ENCODE data around the gene SCYGR5.
"Not testable (repeated sequence)": the region's sequence is repeated elsewhere in the genome, so short reads cannot be mapped to it uniquely, and the experiment has no call there.

SCYGR5 gene

DNA sequence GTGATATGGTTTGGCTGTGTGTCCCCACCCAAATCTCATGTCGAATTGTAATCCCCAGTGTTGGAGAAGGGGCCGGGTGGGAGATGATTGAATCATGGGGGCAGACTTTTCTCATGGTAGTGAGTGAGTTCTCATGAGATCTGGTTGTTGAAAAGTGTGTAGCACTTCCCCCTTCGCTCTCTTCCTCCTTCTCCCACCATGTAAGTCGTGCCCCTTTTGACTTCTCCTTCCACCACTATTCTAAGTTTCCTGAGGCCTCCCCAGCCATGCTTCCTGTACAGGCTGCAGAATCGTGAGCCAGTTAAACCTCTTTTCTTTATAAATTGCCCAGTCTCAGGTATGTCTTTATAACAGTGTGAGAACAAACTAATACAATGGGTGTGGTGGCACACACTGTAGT is 7.0 kb downstream of the SCYGR5 start:
- not testable (repeated sequence) for DNase-seq (ENCODE audit: low spot score)

DNA sequence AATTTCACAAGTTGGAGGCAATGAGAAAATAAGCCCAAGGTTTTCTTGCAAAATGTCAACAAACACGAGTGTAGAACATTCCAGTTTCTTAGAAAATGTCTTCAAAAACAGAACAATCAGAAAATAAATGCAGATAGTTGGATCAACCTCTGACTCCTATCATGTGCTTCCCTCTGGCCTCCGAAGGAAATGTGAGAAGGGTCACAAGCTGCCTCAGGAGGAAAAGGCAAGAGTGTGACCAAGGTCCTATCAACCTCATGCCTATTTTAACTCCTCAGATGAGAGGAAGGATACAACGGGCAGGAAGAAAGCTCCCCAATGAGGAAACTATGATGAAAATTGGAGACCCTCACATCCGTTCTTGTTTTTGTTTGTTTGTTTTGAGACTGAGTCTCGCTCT is 7.9 kb downstream of the SCYGR5 start:
- no peak for DNase-seq (ENCODE audit: low spot score)

DNA sequence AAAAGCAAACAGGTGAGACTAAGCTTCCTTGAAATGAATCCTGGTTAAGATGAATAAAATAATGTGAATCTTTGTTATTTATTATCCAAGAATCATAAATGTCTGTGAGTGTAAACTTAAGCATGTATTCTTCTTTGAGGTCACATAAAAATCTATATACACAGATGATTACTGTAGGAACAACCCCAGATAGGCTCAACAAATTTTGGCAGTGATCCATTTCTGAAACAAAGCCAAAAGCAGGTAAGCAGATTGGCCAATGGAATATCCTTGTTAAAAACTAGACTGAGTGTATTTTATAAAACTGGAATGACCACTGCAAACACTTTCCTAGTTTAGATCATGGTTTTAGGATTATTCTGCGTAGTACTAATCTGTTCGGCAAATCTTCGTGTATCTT is 11.3 kb downstream of the SCYGR5 start:
- no peak for DNase-seq (ENCODE audit: low spot score)

DNA sequence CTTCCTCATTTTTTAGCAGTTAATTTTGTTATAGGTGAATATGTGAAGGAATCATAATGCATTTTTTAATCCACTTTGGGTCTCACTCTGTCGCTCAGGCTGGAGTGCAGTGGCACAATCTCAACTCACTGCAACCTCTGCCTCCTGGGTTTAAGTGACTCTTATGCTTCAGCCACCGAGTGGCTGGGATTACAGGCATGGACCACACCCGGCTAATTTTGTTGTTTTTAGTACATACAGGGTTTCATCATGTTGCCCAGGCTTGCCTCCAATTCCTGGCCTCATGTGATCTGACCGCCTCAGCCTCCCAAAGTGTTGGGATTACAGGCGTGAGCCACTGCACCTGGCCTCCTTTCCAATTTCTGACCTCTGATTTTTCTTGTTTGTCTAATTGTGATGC is 17.7 kb downstream of the SCYGR5 start:
- no peak for DNase-seq (ENCODE audit: low spot score)

DNA sequence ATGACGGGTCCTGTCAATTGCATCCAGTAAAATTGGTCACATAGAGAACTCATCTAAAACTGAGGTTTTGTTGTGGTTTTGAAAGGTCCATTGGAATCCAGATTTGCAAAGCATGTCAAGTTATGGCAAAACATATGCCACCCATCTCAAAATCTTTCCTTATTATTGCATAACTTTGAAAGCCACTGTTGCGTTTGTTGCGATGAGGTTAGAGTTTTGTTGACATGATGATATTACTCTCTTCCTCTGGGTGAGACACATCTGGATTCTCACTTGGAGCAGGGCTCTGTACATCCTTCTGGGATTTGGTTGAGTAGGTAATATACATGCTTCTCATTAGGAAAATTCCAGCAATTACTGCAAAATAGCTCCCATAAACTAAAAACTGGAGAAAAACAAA is 20.6 kb downstream of the SCYGR5 start:
- no peak for DNase-seq (ENCODE audit: low spot score)

DNA sequence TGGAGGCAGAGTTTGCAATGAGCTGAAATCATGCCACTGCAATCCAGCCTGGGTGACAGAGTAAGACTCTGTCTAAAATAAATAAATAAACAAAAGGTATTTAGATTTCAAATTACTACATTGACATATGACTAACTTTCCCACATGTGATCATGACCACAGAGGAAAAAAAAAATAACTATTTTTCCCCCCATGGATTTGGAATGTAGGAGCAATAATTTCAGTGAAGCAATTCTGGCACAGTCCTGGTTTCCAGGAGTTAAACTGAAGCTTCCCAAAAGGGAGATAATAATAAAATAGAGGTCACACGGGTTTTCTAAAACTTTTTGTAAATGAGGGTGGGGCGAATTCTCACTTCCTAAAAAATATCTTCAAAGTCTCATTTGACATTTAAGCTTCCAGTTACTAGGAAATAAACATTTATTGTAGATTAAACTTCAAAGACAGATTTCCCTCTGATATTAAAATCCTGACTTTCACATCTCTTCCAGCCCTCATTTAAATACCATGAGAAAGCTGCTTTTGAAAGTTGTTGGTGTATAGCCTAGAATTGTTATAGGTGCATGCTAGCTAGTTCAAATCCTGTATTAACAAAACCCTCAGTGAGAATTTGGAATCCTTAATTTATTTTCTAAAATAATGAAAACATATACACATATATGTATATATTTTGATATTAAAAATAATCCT is 30.5 kb downstream of the SCYGR5 start:
- no peak for DNase-seq (ENCODE audit: low spot score)

DNA sequence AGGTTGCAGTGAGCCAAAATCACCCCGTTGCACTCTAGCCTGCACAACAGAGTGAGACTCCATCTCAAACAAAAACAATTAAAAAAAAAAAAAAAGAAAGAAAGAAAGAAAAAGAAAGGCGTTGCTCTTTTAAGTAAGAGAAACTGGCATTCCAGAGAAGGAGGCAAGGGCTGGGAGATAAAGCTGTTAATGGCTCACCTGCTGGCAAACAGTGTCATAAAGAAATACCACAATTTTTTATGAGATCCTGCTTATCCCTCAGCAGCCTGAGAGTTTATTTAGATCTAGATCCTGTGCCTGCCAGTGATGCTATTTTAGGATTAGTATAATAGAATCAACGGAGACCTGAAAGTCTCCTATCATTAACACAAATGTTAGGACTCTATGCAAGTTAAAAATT is 35.0 kb downstream of the SCYGR5 start:
- DNase-seq (ENCODE audit: low spot score), result no peak

DNA sequence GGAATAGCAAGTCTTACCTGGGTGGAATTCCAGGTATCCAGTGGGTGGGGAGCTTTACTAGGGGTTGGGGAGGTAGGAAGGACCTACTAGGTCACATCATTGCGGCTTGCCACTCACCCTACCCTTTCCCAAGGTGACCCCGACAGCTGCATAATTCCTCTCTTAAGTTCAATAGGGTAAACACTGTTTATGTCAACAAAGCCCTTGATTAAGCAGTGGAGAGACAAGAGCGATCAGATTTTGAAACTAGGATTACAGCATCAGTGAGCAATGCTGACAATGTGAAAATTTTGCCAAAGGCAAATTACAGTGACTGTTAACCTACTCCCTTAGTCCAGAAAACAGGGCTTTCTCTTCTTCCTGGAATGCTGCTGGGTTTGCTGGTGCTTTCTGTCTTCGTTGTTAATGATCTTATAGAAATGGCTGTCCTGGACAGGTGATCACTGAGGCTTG is 36.7 kb downstream of the SCYGR5 start:
- peak; percentile 48 for DNase-seq (ENCODE audit: low spot score)

DNA sequence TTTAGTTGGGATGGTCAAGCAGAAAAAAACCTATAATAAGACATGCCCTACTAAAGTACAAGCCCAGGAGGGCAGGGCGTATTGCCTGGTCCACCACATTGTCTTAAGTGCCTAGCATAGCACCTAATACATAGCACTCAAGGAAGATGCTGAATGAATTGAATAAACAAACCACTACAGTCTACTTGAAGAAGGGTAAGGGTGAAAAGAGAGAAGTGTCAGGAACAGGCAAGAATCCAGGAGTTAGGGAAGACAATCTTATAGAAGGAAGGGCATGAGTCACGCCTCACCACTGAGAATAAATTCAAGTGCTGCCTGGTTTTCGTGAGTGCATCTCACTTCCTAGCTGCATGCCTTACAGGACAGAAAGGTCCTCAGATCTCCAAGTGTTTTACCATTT is 37.4 kb downstream of the SCYGR5 start:
- DNase-seq (ENCODE audit: low spot score), result no peak

DNA sequence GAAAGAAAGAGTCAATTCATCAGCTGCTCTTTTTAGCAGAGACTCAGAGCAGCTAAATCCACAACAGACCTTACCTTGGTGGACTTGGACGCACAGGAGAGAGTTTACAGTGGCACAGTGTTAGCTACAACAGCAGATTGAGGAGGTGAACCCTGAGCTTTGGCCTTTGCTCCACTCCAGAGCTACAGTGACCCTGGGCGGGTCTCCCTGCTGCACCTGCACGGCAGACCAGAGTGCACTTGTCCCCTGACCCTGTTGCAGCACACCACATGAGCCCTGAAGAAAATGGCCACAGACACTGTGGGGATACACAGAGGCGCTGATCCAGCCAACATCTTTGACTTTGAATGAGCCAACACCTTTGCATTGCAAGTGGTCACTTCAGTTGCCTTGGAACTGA is 40.3 kb downstream of the SCYGR5 start:
- no peak for DNase-seq (ENCODE audit: low spot score)

DNA sequence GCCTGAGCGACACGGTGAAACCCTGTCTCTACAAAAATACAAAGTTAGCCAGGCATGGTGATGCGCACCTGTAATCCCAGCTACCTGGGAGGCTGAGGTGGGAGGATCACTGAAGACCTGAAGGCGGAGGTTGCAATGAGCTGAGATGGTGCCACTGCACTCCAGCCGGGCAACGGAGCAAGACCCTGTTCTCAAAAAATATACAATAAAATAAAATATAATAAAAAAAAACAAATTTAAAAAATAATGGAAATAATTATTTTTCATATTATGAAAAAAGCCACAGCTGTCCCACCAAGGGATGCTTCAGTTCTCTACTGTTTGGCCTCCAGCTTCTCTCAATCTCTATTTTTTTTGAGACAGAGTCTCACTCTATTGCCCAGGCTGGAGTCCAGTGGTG is 40.8 kb downstream of the SCYGR5 start:
- no peak for DNase-seq (ENCODE audit: low spot score)

DNA sequence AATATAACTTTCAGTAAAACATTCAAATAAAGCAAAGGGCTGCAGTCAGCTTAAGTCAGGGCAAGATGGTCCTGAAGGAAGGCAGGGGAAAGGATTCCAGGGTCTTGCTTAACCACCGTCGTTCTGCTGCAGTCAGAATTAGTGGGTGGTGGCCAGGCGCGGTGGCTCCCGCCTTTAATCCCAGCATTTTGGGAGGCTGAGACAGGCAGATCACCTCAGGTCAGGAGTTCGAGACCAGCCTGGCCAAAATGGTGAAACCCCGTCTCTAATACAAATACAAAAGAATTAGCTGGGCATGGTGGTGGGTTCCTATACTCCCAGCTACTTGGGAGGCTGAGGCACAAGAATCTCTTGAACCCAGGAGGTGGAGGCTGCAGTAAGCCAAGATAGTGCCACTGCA is 44.4 kb downstream of the SCYGR5 start:
- no peak for DNase-seq (ENCODE audit: low spot score)

DNA sequence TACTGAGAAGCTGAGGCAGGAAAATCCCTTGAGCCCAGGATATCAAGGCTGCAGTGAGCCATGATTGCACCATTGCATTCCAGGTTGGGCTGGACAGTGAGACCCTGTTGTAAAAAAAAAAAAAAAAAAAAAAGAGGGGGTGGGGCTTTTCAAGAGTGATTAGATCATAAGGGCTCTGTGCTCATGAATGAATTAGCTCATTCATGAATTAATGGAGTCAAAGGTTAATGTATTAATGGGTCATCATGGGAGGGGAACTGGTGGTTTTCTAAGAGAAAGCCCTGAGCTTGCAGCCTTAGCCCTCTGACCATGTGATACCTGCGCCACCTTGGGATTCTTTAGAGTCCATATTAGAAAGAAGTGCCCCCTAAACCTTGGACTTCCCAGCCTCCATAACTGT is 46.7 kb downstream of the SCYGR5 start:
- no peak for DNase-seq (ENCODE audit: low spot score)

DNA sequence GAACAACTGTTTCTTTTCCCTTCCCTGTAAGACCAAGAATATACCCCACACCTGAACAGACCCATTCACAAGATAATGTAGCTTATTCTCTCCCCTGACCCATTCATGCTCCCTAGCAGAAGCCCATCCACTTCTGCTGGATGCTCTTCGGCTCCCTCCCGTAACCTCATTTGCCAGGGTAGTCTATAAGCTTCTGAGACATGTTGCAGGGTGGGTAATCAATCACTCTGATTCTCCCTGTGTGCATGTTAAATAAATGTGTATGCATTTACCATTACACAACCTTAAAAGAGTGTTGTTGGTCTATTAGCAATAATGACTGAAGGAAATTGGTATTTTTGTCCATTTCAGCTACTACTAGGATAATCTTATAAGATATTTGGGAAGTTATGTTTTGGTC is 49.9 kb downstream of the SCYGR5 start:
- DNase-seq (ENCODE audit: low spot score), result no peak

Measured in GM03348 (cell line).